Calu3 (cell line): Measurements from ENCODE around the gene TDRD7. TPM values are rescaled to one million over a fixed set of nuclear protein-coding genes. Genes with fewer than 3 reads are reported as not detected.

ENCODE experiments used
- BruUV-seq: library from RNA; stranded (reverse); fragments of 400-500 nt; replicated peaks from 2 replicates; lab custom pipeline; 2021; lab: Mats Ljungman, UMichigan
- CTCF ChIA-PET: fragments of 300-600 bp; sonication (Branson Sonifier 250); formaldehyde crosslinking; loops from one replicate; lab custom pipeline; 2022; ENCODE audit warnings: antibody characterized with exemption; lab: Charles Lee
- DNase-seq: peaks from one replicate; pipeline ENCODE4 v3.0.0; 2022
- H3K27ac Mint-ChIP-seq: one replicate; pipeline ENCODE4 v1.8.0; 2022; ENCODE audit warnings: mixed read lengths; ENCODE audit not compliant: unreplicated experiment
- H3K27me3 Mint-ChIP-seq: one replicate; pipeline ENCODE4 v1.8.0; 2022; ENCODE audit warnings: mixed read lengths; ENCODE audit not compliant: unreplicated experiment
- H3K36me3 Mint-ChIP-seq: one replicate; pipeline ENCODE4 v1.8.0; 2022; ENCODE audit warnings: mild to moderate bottlenecking, moderate library complexity, mixed read lengths; ENCODE audit not compliant: insufficient read depth, unreplicated experiment
- H3K4me1 Mint-ChIP-seq: one replicate; pipeline ENCODE4 v1.8.0; 2022; ENCODE audit warnings: mild to moderate bottlenecking, low read depth, mixed read lengths; ENCODE audit not compliant: unreplicated experiment
- H3K4me3 Mint-ChIP-seq: one replicate; pipeline ENCODE4 v1.8.0; 2022; ENCODE audit warnings: mild to moderate bottlenecking, low read depth, moderate library complexity, mixed read lengths; ENCODE audit not compliant: unreplicated experiment
- H3K9me3 Mint-ChIP-seq: one replicate; pipeline ENCODE4 v1.8.0; 2022; ENCODE audit warnings: low read depth, mixed read lengths; ENCODE audit not compliant: unreplicated experiment
- CTCF ChIP-seq: fragments of 200-600 bp; IDR thresholded peaks from one replicate; pipeline ENCODE4 v1.8.0; 2022; ENCODE audit warnings: antibody characterized with exemption; ENCODE audit not compliant: unreplicated experiment
- intact Hi-C: fragments of 100-400 bp; cut with micrococcal nuclease; formaldehyde crosslinking; loops from one replicate; pipeline ENCODE4 v1.10.0; 2022; ENCODE audit not compliant: unreplicated experiment
- total RNA-seq: library from RNA; stranded (reverse); gene quantifications from 2 replicates; pipeline ENCODE4 v1.2.3, GENCODE V29; 2022

Gene TDRD7
- total RNA-seq, 1 experiment from 2014 or later: 15.5 TPM

GRCh38 chr9:97367729-97368128 lies 44.2 kb upstream of the TDRD7 start:
- H3K4me3 Mint-ChIP-seq: no peak overlapping the region
- no peak for DNase-seq
- no peaks in the 10 kb centered on the region for H3K36me3 Mint-ChIP-seq
- BruUV-seq: no TSS peak
- H3K4me1 Mint-ChIP-seq: no peaks in the 10 kb centered on the region
- no peaks in the 10 kb centered on the region for H3K27me3 Mint-ChIP-seq
- H3K9me3 Mint-ChIP-seq: no peaks in the 10 kb centered on the region
- H3K27ac Mint-ChIP-seq: no peak overlapping the region
- CTCF ChIA-PET: no interaction called here
- intact Hi-C loops: no loop called here
- no peak for TF ChIP-seq CTCF

- CTCF ChIA-PET: no interaction called here
- Mint-ChIP-seq H3K27ac (no peak overlapping the region), H3K4me1 (no peaks in the 10 kb centered on the region), H3K4me3 (no peak overlapping the region), H3K27me3 (no peaks in the 10 kb centered on the region), H3K9me3 (no peaks in the 10 kb centered on the region), H3K36me3 (no peaks in the 10 kb centered on the region)
- TF ChIP-seq CTCF: no peak
- BruUV-seq: no TSS peak
- intact Hi-C loops: no loop called here
- no peak for DNase-seq
Observed at GRCh38 chr9:97368964-97369363, 42.9 kb upstream of the TDRD7 start.

GRCh38 chr9:97372580-97372979 lies 39.3 kb upstream of the TDRD7 start:
- no peak for DNase-seq
- BruUV-seq: no TSS peak
- CTCF ChIA-PET: no interaction called here

GRCh38 chr9:97373331-97373730 lies 38.6 kb upstream of the TDRD7 start:
- no peaks in the 10 kb centered on the region for H3K4me1 Mint-ChIP-seq
- H3K27me3 Mint-ChIP-seq: no peaks in the 10 kb centered on the region
- no peaks in the 10 kb centered on the region for H3K9me3 Mint-ChIP-seq
- BruUV-seq: no TSS peak
- CTCF ChIA-PET: no interaction called here
- H3K4me3 Mint-ChIP-seq: no peak overlapping the region
- TF ChIP-seq CTCF: no peak
- no peak for DNase-seq
- no peaks in the 10 kb centered on the region for H3K36me3 Mint-ChIP-seq
- intact Hi-C loops: no loop called here
- no peak overlapping the region for H3K27ac Mint-ChIP-seq

More at GRCh38 chr9:97372580-97372979, 39.3 kb upstream of the TDRD7 start:
- Mint-ChIP-seq H3K27ac (no peak overlapping the region), H3K36me3 (no peaks in the 10 kb centered on the region), H3K4me3 (no peak overlapping the region), H3K4me1 (no peaks in the 10 kb centered on the region), H3K27me3 (no peaks in the 10 kb centered on the region), H3K9me3 (no peaks in the 10 kb centered on the region)
- intact Hi-C loops: no loop called here
- TF ChIP-seq CTCF: no peak
